Lung (tissue), 12 donors: ENCODE results near the gene ST6GALNAC2. TPM values are rescaled to one million over a fixed set of nuclear protein-coding genes. Genes with fewer than 3 reads are reported as not detected.

Experiments
- ATAC-seq: fragments of 200-7000 bp; cut with Tn5 transposase; one replicate; pipeline ENCODE4 v1.9.1; 2020; ENCODE audit warnings: moderate number of reproducible peaks; ENCODE audit not compliant: insufficient read depth, low FRiP score
- DNase-seq, 3 donors: peaks; one replicate each; pipeline ENCODE4 v3.0.0-alpha.2; 2013 to 2017
- H3K27ac ChIP-seq, 2 donors: one replicate each; pipeline ENCODE4 v1.5.1; 2013; ENCODE audit warnings: mild to moderate bottlenecking in 2 of 2, moderate library complexity in 2 of 2, control low read depth in 1 of 2, inconsistent platforms in 1 of 2, low read depth in 1 of 2, low read length in 1 of 2
- H3K27me3 ChIP-seq, 3 donors: one replicate each; pipeline ENCODE4 v1.5.1; 2013; ENCODE audit warnings: low read length in 2 of 3; ENCODE audit not compliant: control insufficient read depth in 3 of 3, insufficient read depth in 3 of 3
- H3K36me3 ChIP-seq, 4 donors: one replicate each; pipeline ENCODE4 v1.5.1; 2013; ENCODE audit warnings: low read length in 4 of 4, mild to moderate bottlenecking in 1 of 4, moderate library complexity in 1 of 4; ENCODE audit not compliant: control insufficient read depth in 4 of 4, insufficient read depth in 4 of 4
- H3K4me1 ChIP-seq, 5 donors: one replicate each; pipeline ENCODE4 v1.5.1; 2013; ENCODE audit warnings: low read length in 5 of 5, mild to moderate bottlenecking in 2 of 5, moderate library complexity in 1 of 5; ENCODE audit not compliant: control insufficient read depth in 5 of 5, insufficient read depth in 5 of 5
- H3K4me3 ChIP-seq: one replicate; pipeline ENCODE4 v1.5.1; 2013; ENCODE audit warnings: mild to moderate bottlenecking, control low read depth, moderate library complexity
- H3K9ac ChIP-seq, 2 donors: one replicate each; pipeline ENCODE4 v1.5.1; 2013; ENCODE audit warnings: low read length in 2 of 2, control low read depth in 1 of 2; ENCODE audit not compliant: insufficient read depth in 1 of 2
- H3K9me3 ChIP-seq, 4 donors: one replicate each; pipeline ENCODE4 v1.5.1; 2013; ENCODE audit warnings: low read length in 3 of 4, mild to moderate bottlenecking in 1 of 4, moderate library complexity in 1 of 4; ENCODE audit not compliant: control insufficient read depth in 4 of 4, insufficient read depth in 3 of 4
- WGBS, 2 donors: extraction: QIAGEN DNeasy Blood & Tissue Kit; methylation state at CpG; one replicate each; pipeline ENCODE4 v1.1.7; 2013; 5-methylcytosine and 5-hydroxymethylcytosine counted together
- polyA plus RNA-seq, 2 donors: library from polyadenylated mRNA; stranded (reverse); fragments of 200-250 nt; gene quantifications; one replicate each; pipeline ENCODE4 v1.2.1, GENCODE V29; 2013
- total RNA-seq, 2 donors: library from RNA; depleted of rRNA in 1 of 2; stranded (reverse); fragments of >200 nt in 1 of 2; gene quantifications; one replicate each; pipeline ENCODE4 v1.2.1, GENCODE V29; 2014 to 2021
- TF ChIP-seq, protein P1 (sequence below): IDR thresholded peaks from 2 replicates; pipeline ENCODE4 v1.5.1; 2012; ENCODE audit warnings: mild to moderate bottlenecking; ENCODE audit errors: control extremely low read depth, extremely low read depth
- donor health status: control.
- donor health status: control.
- donor health status: Bipolar disorder and iron deficiency.
- donor health status: healthy.
- donor health status: DM: yes; HTN: yes; CAD: no.

Gene ST6GALNAC2
- total and polyA plus RNA-seq, 4 donors: 12.1 to 38.0 (median 18.1) TPM

DNA sequence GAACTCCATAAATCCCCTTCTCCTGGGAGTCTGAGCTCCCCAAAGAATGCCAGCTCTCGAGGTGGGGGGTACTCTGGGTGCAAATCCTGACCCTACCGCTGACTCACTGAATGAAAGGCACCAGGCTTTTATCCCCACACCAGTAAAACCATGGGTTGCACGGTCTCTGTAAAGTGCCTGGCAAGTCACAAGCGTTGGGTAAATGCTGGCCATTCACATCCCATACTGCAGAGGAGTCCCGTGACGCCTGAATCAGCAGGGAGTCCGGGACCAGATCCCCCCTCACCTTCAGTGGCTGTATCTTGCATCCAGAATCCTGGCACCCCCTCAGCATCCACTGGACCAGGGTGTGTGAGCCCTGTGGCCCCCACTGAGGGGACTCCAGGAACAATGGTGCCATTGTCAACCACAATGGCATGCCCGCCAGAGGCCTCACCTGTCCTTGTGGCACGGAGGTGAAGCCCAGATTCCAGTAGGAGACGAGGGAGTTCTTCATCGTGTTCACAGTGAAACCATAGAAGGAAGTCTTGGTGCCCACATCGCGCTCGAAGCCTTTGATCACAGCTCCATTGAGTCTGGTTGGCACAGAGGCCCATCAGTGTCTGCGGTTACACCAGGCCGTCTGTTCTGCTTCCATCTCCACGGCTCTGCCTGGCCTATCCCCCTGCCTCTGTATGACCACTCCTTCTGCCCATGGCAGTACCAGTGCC, 13.3 kb downstream of the ST6GALNAC2 start:
- Histone ChIP-seq H3K4me3 (no peak overlapping the region), H3K9me3 (no peaks in the 10 kb centered on the region), H3K36me3 (peaks cover 0 to 8% (median 0%) of the 10 kb centered on the region in 4 donors), H3K27ac (no peak overlapping the region), H3K4me1 (peaks cover 0 to 11% (median 0%) of the 10 kb centered on the region in 5 donors), H3K27me3 (peaks cover 0 to 5% (median 0%) of the 10 kb centered on the region in 3 donors), H3K9ac (no peak overlapping the region)
- TF ChIP-seq, protein P1, sequence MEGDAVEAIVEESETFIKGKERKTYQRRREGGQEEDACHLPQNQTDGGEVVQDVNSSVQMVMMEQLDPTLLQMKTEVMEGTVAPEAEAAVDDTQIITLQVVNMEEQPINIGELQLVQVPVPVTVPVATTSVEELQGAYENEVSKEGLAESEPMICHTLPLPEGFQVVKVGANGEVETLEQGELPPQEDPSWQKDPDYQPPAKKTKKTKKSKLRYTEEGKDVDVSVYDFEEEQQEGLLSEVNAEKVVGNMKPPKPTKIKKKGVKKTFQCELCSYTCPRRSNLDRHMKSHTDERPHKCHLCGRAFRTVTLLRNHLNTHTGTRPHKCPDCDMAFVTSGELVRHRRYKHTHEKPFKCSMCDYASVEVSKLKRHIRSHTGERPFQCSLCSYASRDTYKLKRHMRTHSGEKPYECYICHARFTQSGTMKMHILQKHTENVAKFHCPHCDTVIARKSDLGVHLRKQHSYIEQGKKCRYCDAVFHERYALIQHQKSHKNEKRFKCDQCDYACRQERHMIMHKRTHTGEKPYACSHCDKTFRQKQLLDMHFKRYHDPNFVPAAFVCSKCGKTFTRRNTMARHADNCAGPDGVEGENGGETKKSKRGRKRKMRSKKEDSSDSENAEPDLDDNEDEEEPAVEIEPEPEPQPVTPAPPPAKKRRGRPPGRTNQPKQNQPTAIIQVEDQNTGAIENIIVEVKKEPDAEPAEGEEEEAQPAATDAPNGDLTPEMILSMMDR: no peak
- no peak for DNase-seq
- 91 to 94% methylated on average over 17 of the region's 17 CpGs for WGBS, 2 donors
- no peak for ATAC-seq

DNA sequence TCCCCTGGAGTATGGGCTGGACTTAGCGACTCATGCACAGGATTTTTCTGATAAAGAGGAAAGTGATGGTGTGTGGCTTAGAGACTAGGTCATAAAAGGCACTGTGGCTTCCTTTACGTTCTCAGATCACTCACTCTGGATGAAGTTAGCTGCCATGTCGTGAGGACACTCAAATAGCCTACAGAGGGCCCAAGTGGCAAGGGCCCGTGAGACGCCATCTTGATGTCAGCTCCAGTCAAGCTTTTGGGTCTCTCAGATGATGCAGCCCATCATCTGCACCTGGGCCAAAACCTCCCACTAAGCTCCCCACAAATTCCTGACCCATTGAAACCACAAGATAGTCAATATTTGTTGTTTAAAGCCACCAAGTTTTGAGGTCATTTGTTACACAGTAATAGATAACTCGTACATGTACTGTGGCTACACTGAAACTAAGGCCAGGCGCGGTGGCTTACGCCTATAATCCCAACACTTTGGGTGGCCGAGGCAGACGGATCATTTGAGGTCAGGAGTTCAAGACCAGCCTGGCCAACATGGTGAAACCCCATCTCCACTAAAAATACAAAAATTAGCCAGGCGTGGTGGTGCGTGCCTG, 14.7 kb downstream of the ST6GALNAC2 start:
- H3K9me3 ChIP-seq: no peaks in the 10 kb centered on the region
- H3K4me3 ChIP-seq: no peak overlapping the region
- peaks cover 0 to 12% (median 5%) of the 10 kb centered on the region in 4 donors for H3K36me3 ChIP-seq
- 93 to 95% methylated on average over 13 of the region's 13 CpGs for WGBS, 2 donors
- peaks cover 0 to 11% (median 0%) of the 10 kb centered on the region in 5 donors for H3K4me1 ChIP-seq
- DNase-seq (no peak), ATAC-seq (no peak)
- H3K27ac ChIP-seq: no peak overlapping the region
- no peak overlapping the region for H3K9ac ChIP-seq
- H3K27me3 ChIP-seq: peaks cover 0 to 5% (median 0%) of the 10 kb centered on the region in 3 donors
- TF ChIP-seq, protein P1: no peak

DNA sequence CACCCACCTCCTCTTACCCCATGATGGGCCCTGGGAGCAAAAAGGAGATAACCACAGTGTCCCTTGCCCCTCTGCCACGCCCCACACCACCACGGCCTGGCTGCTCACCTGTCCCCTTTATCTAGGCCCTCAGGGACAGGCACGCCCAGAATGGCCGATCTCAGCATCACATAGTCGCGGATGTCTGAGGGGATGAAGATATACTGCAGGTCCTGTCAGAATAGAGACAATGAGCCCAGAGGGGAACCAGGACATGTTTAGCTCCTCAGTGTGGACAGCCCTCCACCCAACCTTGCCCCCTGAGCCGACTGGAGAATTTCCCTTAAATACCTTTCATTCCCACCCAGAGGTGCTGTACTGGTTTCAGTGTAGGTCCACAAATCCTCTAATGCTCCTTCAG, 15.2 kb downstream of the ST6GALNAC2 start:
- no peak overlapping the region for H3K27ac ChIP-seq
- H3K27me3 ChIP-seq: peaks cover 0 to 5% (median 0%) of the 10 kb centered on the region in 3 donors
- WGBS, 2 donors: 92 to 95% methylated on average over 7 of the region's 7 CpGs
- no peak for DNase-seq
- no peaks in the 10 kb centered on the region for H3K9me3 ChIP-seq
- no peak for ATAC-seq
- peaks cover 0 to 16% (median 7%) of the 10 kb centered on the region in 4 donors for H3K36me3 ChIP-seq
- no peak overlapping the region for H3K9ac ChIP-seq
- no peak overlapping the region for H3K4me3 ChIP-seq
- TF ChIP-seq, protein P1: no peak
- H3K4me1 ChIP-seq: peaks cover 0 to 11% (median 2%) of the 10 kb centered on the region in 5 donors
